Measurements from ENCODE around the gene QRFPR. TPM values are rescaled to one million over a fixed set of nuclear protein-coding genes. Genes with fewer than 3 reads are reported as not detected.

Gene QRFPR
- polyA plus RNA-seq, 3 donors: not detected

GRCh38 chr4:121390335-121390734, 9.5 kb upstream of the QRFPR start:
- intact Hi-C loops (cut with micrococcal nuclease): no loop called here
- Histone ChIP-seq H3K4me1 (ENCODE audit: control insufficient read depth in 1 of 2, insufficient read depth in 2 of 2, low read length in 2 of 2) (no peaks in the 10 kb centered on the region), H3K27ac (ENCODE audit: low read depth in 1 of 2, low read length in 2 of 2) (no peak overlapping the region), H3K4me3 (replicated peaks in 1 of 3; ENCODE audit: low read depth in 2 of 3, low read length in 3 of 3) (no peak overlapping the region), H3K4me2 (replicated peaks; ENCODE audit: extremely low read depth, low read length, poor library complexity, severe bottlenecking) (no peak overlapping the region), H3K27me3 (ENCODE audit: control insufficient read depth in 2 of 2, insufficient read depth in 2 of 2, low read length in 2 of 2) (no peaks in the 10 kb centered on the region), H3K36me3 (replicated peaks in 1 of 2; ENCODE audit: control insufficient read depth in 1 of 2, insufficient read depth in 2 of 2, low read length in 2 of 2) (no peaks in the 10 kb centered on the region), H4K20me1 (ENCODE audit: insufficient read depth, low read length) (no peaks in the 10 kb centered on the region), H2AFZ (ENCODE audit: insufficient read depth, low read depth, low read length, poor library complexity, severe bottlenecking) (no peak overlapping the region), H3K9ac (ENCODE audit: insufficient read depth, low read length, poor library complexity, severe bottlenecking) (no peak overlapping the region), H3K79me2 (ENCODE audit: insufficient read depth, low read length) (no peaks in the 10 kb centered on the region), H3K9me3 (replicated peaks in 1 of 2; ENCODE audit: control insufficient read depth in 1 of 2, insufficient read depth in 1 of 2, low read length in 2 of 2) (no peaks in the 10 kb centered on the region)
- H3K27me3 Mint-ChIP-seq (ENCODE audit: low read depth in 3 of 3): peaks cover 0 to 8% (median 1%) of the 10 kb centered on the region in 3 donors
- H3K36me3 Mint-ChIP-seq: no peaks in the 10 kb centered on the region
- H3K9me3 Mint-ChIP-seq: peaks cover 0 to 7% (median 5%) of the 10 kb centered on the region in 7 donors
- no peak for DNase-seq
- WGBS (ENCODE audit: insufficient coverage): 100% methylated on average over 1 of the region's 2 CpGs
- H3K27ac Mint-ChIP-seq: no peak overlapping the region
- TF ChIP-seq, protein P1, sequence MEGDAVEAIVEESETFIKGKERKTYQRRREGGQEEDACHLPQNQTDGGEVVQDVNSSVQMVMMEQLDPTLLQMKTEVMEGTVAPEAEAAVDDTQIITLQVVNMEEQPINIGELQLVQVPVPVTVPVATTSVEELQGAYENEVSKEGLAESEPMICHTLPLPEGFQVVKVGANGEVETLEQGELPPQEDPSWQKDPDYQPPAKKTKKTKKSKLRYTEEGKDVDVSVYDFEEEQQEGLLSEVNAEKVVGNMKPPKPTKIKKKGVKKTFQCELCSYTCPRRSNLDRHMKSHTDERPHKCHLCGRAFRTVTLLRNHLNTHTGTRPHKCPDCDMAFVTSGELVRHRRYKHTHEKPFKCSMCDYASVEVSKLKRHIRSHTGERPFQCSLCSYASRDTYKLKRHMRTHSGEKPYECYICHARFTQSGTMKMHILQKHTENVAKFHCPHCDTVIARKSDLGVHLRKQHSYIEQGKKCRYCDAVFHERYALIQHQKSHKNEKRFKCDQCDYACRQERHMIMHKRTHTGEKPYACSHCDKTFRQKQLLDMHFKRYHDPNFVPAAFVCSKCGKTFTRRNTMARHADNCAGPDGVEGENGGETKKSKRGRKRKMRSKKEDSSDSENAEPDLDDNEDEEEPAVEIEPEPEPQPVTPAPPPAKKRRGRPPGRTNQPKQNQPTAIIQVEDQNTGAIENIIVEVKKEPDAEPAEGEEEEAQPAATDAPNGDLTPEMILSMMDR (IDR thresholded peaks at IDR 0.05): no peak
- H3K4me3 Mint-ChIP-seq: no peak overlapping the region
- H3K4me1 Mint-ChIP-seq: no peaks in the 10 kb centered on the region

DNA sequence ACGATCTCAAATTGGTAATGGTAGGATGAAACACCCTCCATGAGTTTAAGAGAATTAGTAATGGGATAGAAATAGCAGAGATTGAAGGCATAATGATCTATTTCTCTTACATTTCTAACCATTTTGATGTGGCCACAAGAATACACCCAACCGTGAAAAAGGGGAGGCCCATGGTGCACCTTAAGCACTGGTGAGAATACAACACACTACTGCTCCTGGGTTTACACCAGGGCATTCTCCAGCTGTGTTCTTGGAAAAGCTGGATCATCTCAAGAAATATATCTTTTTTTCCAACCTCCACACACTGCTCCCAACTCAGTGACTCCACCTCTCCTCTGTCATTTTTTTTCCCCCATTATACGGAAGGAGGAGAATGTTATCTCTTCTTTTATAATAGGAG, 1.5 kb downstream of the QRFPR start:
- intact Hi-C loops (cut with micrococcal nuclease): loop anchor here in 1 of 2 donors (10.0 kb wide), 1 partner anchor 726 kb away; no protein-coding TSS in a partner anchor
- H3K27me3 ChIP-seq (ENCODE audit: control insufficient read depth in 2 of 2, insufficient read depth in 2 of 2, low read length in 2 of 2): peaks cover 52% of the 10 kb centered on the region in 2 donors
- peaks cover 0 to 14% (median 7%) of the 10 kb centered on the region in 7 donors for H3K9me3 Mint-ChIP-seq
- H3K79me2 ChIP-seq (ENCODE audit: insufficient read depth, low read length): no peaks in the 10 kb centered on the region
- WGBS (ENCODE audit: insufficient coverage): 80% methylated on average over 1 of the region's 3 CpGs
- H3K27ac ChIP-seq (ENCODE audit: low read depth in 1 of 2, low read length in 2 of 2): no peak overlapping the region
- H3K4me3 Mint-ChIP-seq: no peak overlapping the region
- H3K9ac ChIP-seq (ENCODE audit: insufficient read depth, low read length, poor library complexity, severe bottlenecking): no peak overlapping the region
- peaks cover 38 to 63% (median 54%) of the 10 kb centered on the region in 3 donors for H3K27me3 Mint-ChIP-seq (ENCODE audit: low read depth in 3 of 3)
- H3K27ac Mint-ChIP-seq: no peak overlapping the region
- H3K4me2 ChIP-seq (replicated peaks; ENCODE audit: extremely low read depth, low read length, poor library complexity, severe bottlenecking): no peak overlapping the region
- no peaks in the 10 kb centered on the region for H3K9me3 ChIP-seq (replicated peaks in 1 of 2; ENCODE audit: control insufficient read depth in 1 of 2, insufficient read depth in 1 of 2, low read length in 2 of 2)
- TF ChIP-seq, protein P1 (IDR thresholded peaks at IDR 0.05): no peak
- H3K4me3 ChIP-seq (replicated peaks in 1 of 3; ENCODE audit: low read depth in 2 of 3, low read length in 3 of 3): no peak overlapping the region
- H3K4me1 ChIP-seq (ENCODE audit: control insufficient read depth in 1 of 2, insufficient read depth in 2 of 2, low read length in 2 of 2): no peaks in the 10 kb centered on the region
- no peak for DNase-seq
- no peaks in the 10 kb centered on the region for H4K20me1 ChIP-seq (ENCODE audit: insufficient read depth, low read length)
- H3K36me3 ChIP-seq (replicated peaks in 1 of 2; ENCODE audit: control insufficient read depth in 1 of 2, insufficient read depth in 2 of 2, low read length in 2 of 2): no peaks in the 10 kb centered on the region
- no peak overlapping the region for H2AFZ ChIP-seq (ENCODE audit: insufficient read depth, low read depth, low read length, poor library complexity, severe bottlenecking)
- H3K36me3 Mint-ChIP-seq: no peaks in the 10 kb centered on the region
- H3K4me1 Mint-ChIP-seq: peaks cover 7% of the 10 kb centered on the region

All from CD14-positive monocyte (primary cell).